ENCODE data around the gene CACHD1.

DNA sequence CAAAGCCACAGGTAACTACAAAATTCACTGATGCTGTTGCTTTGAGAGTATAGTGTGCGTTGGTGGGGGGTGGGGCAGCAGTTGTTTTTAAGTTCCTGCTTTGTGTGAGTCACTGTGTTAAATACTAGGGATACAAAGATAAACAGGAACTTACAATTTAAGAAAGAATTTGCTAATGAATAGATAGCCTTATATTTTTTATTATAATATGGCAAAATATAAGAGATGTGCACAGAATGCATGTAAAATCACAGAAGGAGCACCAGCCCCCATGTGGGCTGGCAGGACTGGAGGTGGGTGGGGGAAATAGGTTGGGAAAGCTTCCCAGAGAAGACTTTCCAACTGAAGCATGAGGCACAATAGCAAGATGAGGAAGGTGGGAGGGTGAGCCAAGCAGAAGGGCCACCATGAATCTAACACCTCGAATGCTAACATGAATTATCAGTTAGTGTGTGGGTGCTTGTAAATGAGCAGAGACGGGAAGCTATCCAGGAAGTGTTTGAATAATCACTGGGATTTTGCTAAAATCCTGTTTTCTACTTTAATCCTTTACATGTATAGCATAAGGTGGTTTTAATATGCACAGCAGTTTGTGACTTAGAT lies 217.9 kb downstream of the CACHD1 start:
- TF ChIP-seq, protein P1, sequence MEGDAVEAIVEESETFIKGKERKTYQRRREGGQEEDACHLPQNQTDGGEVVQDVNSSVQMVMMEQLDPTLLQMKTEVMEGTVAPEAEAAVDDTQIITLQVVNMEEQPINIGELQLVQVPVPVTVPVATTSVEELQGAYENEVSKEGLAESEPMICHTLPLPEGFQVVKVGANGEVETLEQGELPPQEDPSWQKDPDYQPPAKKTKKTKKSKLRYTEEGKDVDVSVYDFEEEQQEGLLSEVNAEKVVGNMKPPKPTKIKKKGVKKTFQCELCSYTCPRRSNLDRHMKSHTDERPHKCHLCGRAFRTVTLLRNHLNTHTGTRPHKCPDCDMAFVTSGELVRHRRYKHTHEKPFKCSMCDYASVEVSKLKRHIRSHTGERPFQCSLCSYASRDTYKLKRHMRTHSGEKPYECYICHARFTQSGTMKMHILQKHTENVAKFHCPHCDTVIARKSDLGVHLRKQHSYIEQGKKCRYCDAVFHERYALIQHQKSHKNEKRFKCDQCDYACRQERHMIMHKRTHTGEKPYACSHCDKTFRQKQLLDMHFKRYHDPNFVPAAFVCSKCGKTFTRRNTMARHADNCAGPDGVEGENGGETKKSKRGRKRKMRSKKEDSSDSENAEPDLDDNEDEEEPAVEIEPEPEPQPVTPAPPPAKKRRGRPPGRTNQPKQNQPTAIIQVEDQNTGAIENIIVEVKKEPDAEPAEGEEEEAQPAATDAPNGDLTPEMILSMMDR (conservative IDR thresholded peaks at IDR 0.05 in 1 of 2, IDR thresholded peaks at IDR 0.05 in 1 of 2; ENCODE audit: low read depth in 1 of 2, low read length in 2 of 2), result no peak
- no peak for TF ChIP-seq EZH2 (IDR thresholded peaks at IDR 0.05; ENCODE audit: low read length, missing control alignments)
